Right kidney (tissue), 1 donor: ENCODE data around the gene VKORC1L1.
A peak's percentile ranks its signal among the peaks of the same experiment; 100 is the strongest.
"Not testable (repeated sequence)": the region's sequence is repeated elsewhere in the genome, so short reads cannot be mapped to it uniquely, and the experiment has no call there.

Experiments
- DNase-seq: peaks from one replicate; pipeline ENCODE4 v3.0.0-alpha.2; 2016

VKORC1L1 gene

GRCh38 chr7:65978891-65979582, 106.2 kb downstream of the VKORC1L1 start:
- DNase-seq = no peak

GRCh38 chr7:65979583-65980477, 107.0 kb downstream of the VKORC1L1 start:
- no peak for DNase-seq

GRCh38 chr7:65980478-65981250, 107.8 kb downstream of the VKORC1L1 start:
- no peak for DNase-seq

- DNase-seq = peak; percentile 93
These were observed 109.3 kb downstream of the VKORC1L1 start, which contains the start of gene GUSB for GRCh38 chr7:65981965-65982792. Gene GUSB, minus strand, starts transcription at chr7:65982213. Its CDS starts 30 bp downstream, at chr7:65982183.

- DNase-seq = no peak
These were observed 111.2 kb downstream of the VKORC1L1 start for GRCh38 chr7:65983965-65984658.

- no peak for DNase-seq
These were observed 115.2 kb downstream of the VKORC1L1 start for GRCh38 chr7:65988084-65988483.

GRCh38 chr7:65988503-65988902, 115.6 kb downstream of the VKORC1L1 start:
- DNase-seq = not testable (repeated sequence)

GRCh38 chr7:65989694-65990080, 116.8 kb downstream of the VKORC1L1 start:
- no peak for DNase-seq

- DNase-seq = not testable (repeated sequence)
These were observed 119.0 kb downstream of the VKORC1L1 start for GRCh38 chr7:65991829-65992228.

- DNase-seq = no peak
These were observed 119.7 kb downstream of the VKORC1L1 start for GRCh38 chr7:65992526-65992925.

GRCh38 chr7:65994984-65995383, 122.1 kb downstream of the VKORC1L1 start:
- DNase-seq = not testable (repeated sequence)

GRCh38 chr7:66000823-66001417, 128.0 kb downstream of the VKORC1L1 start:
- not testable (repeated sequence) for DNase-seq

- not testable (repeated sequence) for DNase-seq
These were observed 132.3 kb downstream of the VKORC1L1 start for GRCh38 chr7:66005115-66005671.

- no peak for DNase-seq
These were observed 134.4 kb downstream of the VKORC1L1 start for GRCh38 chr7:66007232-66007631.
